ENCODE measurements around the gene MIS18A.

The MIS18A gene

DNA sequence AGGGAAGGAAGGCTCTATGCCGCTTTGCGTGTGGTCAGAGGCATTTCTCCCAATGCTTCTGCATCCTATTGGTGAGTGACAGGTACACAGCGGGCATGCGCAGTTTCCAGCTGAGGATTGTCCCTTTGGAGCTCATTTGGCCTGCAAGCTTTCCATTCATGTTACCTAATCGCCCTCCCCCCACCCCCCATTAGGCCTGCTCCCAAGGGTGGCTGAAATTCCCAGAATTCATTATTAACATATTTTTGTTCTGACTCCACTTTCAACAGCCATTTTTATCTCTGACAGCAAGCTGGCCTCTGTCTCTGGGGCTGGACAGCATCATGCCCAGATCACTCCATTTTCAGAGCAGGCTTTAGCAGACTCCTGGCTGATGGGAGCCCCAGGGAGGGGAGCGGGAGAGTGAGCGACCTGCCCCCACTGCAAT is 25.6 kb downstream of the MIS18A start:
- H3K27ac ChIP-seq (ENCODE audit: low read depth, low read length): no peak overlapping the region

DNA sequence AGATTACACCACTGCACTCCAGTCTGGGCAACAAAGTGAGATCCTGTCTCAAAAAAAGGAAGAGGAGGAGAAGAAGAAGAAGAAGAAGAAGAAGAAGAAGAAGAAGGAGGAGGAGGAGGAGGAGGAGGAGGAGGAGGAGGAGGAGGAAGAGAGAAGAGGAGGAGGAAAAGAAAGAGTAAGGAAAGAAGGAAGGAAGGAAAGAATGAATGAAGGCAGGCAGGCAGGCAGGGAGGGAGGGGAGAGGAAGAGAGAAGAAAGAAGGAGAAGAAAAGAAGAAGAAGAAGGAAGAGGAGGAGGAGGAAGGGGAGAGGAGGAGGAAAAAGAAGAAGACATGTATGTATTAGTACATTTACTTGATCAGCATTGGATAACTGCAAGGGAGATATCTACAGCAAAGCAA is 26.7 kb downstream of the MIS18A start:
- Histone ChIP-seq H3K27me3 (ENCODE audit: control insufficient read depth, insufficient read depth, low read length) (no peaks in the 10 kb centered on the region), H3K9ac (ENCODE audit: low read length) (no peak overlapping the region), H3K4me1 (ENCODE audit: control insufficient read depth, insufficient read depth, low read length) (no peaks in the 10 kb centered on the region), H3K36me3 (ENCODE audit: control insufficient read depth, insufficient read depth, low read length) (no peaks in the 10 kb centered on the region), H3K27ac (ENCODE audit: low read depth, low read length) (no peak overlapping the region), H3K4me3 (ENCODE audit: low read depth, low read length) (no peak overlapping the region), H3K9me3 (ENCODE audit: control insufficient read depth, insufficient read depth, low read depth, low read length) (no peaks in the 10 kb centered on the region)

More for the DNA sequence above, 25.6 kb downstream of the MIS18A start:
- no peak overlapping the region for H3K4me3 ChIP-seq (ENCODE audit: low read depth, low read length)
- H3K4me1 ChIP-seq (ENCODE audit: control insufficient read depth, insufficient read depth, low read length): peaks cover 4% of the 10 kb centered on the region; the same call in 1 of the 2 replicates
- H3K27me3 ChIP-seq (ENCODE audit: control insufficient read depth, insufficient read depth, low read length): no peaks in the 10 kb centered on the region
- H3K9me3 ChIP-seq (ENCODE audit: control insufficient read depth, insufficient read depth, low read depth, low read length): no peaks in the 10 kb centered on the region
- no peaks in the 10 kb centered on the region for H3K36me3 ChIP-seq (ENCODE audit: control insufficient read depth, insufficient read depth, low read length)
- no peak overlapping the region for H3K9ac ChIP-seq (ENCODE audit: low read length)

DNA sequence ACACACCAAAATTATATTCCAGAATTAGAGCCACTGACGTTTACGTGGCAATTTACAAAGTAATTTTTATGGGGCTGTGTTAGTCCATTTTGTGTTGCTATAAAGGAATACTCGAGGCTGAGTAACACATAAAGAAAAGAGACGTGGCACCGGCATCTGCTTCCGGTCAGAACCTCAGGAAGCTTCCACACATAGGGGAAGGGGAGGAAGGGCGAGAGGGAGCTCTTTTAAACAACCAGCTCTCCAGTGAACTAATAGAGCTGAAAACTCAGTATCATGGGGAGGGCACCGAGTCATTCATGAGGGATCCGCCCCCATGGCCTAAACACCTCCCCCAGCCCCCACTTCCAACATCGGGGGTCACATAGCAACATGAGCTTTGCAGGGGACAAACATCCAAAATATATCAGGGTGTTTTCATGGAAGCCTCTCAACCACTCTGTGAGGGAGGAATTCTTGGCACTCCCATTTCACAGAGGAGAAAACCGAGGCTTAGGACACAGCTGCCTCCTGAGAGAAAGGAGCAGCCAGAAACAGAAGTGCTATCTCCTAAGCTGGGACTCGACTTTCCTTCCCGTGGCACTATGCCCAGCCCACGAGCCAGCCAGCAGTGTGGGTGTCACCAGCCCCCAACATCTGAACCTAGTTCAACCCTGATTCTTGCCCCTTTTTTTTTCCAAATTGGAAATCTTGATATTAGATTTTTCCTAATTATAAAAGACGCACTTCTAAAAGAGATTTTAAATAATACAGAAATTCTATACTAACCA is 29.2 kb downstream of the MIS18A start:
- Histone ChIP-seq H3K27me3 (ENCODE audit: control insufficient read depth, insufficient read depth, low read length) (no peaks in the 10 kb centered on the region), H3K36me3 (ENCODE audit: control insufficient read depth, insufficient read depth, low read length) (no peaks in the 10 kb centered on the region), H3K9me3 (ENCODE audit: control insufficient read depth, insufficient read depth, low read depth, low read length) (no peaks in the 10 kb centered on the region), H3K4me3 (ENCODE audit: low read depth, low read length) (no peak overlapping the region), H3K9ac (ENCODE audit: low read length) (no peak overlapping the region), H3K4me1 (ENCODE audit: control insufficient read depth, insufficient read depth, low read length) (no peaks in the 10 kb centered on the region), H3K27ac (ENCODE audit: low read depth, low read length) (no peak overlapping the region)

- Histone ChIP-seq H3K27ac (ENCODE audit: low read depth, low read length) (no peak overlapping the region), H3K27me3 (ENCODE audit: control insufficient read depth, insufficient read depth, low read length) (no peaks in the 10 kb centered on the region)
Measured at GRCh38 chr21:32248571-32249461, 30.0 kb downstream of the MIS18A start.

GRCh38 chr21:32246571-32247140 is 32.2 kb downstream of the MIS18A start:
- no peaks in the 10 kb centered on the region for H3K4me1 ChIP-seq (ENCODE audit: control insufficient read depth, insufficient read depth, low read length)
- H3K27ac ChIP-seq (ENCODE audit: low read depth, low read length): no peak overlapping the region
- no peak overlapping the region for H3K9ac ChIP-seq (ENCODE audit: low read length)
- H3K9me3 ChIP-seq (ENCODE audit: control insufficient read depth, insufficient read depth, low read depth, low read length): no peaks in the 10 kb centered on the region
- H3K4me3 ChIP-seq (ENCODE audit: low read depth, low read length): no peak overlapping the region
- no peaks in the 10 kb centered on the region for H3K36me3 ChIP-seq (ENCODE audit: control insufficient read depth, insufficient read depth, low read length)
- H3K27me3 ChIP-seq (ENCODE audit: control insufficient read depth, insufficient read depth, low read length): no peaks in the 10 kb centered on the region

More at GRCh38 chr21:32248571-32249461, 30.0 kb downstream of the MIS18A start:
- Histone ChIP-seq H3K9me3 (ENCODE audit: control insufficient read depth, insufficient read depth, low read depth, low read length) (no peaks in the 10 kb centered on the region), H3K9ac (ENCODE audit: low read length) (no peak overlapping the region), H3K36me3 (ENCODE audit: control insufficient read depth, insufficient read depth, low read length) (no peaks in the 10 kb centered on the region), H3K4me3 (ENCODE audit: low read depth, low read length) (no peak overlapping the region), H3K4me1 (ENCODE audit: control insufficient read depth, insufficient read depth, low read length) (no peaks in the 10 kb centered on the region)

GRCh38 chr21:32245971-32246370 is 32.9 kb downstream of the MIS18A start:
- Histone ChIP-seq H3K27ac (ENCODE audit: low read depth, low read length) (no peak overlapping the region), H3K9ac (ENCODE audit: low read length) (no peak overlapping the region), H3K36me3 (ENCODE audit: control insufficient read depth, insufficient read depth, low read length) (no peaks in the 10 kb centered on the region), H3K9me3 (ENCODE audit: control insufficient read depth, insufficient read depth, low read depth, low read length) (no peaks in the 10 kb centered on the region), H3K4me3 (ENCODE audit: low read depth, low read length) (no peak overlapping the region), H3K4me1 (ENCODE audit: control insufficient read depth, insufficient read depth, low read length) (no peaks in the 10 kb centered on the region), H3K27me3 (ENCODE audit: control insufficient read depth, insufficient read depth, low read length) (no peaks in the 10 kb centered on the region)

GRCh38 chr21:32240851-32241687 is 37.8 kb downstream of the MIS18A start:
- H3K9ac ChIP-seq (ENCODE audit: low read length): no peak overlapping the region
- H3K4me3 ChIP-seq (ENCODE audit: low read depth, low read length): no peak overlapping the region
- no peaks in the 10 kb centered on the region for H3K4me1 ChIP-seq (ENCODE audit: control insufficient read depth, insufficient read depth, low read length)
- peaks cover 11% of the 10 kb centered on the region for H3K9me3 ChIP-seq (ENCODE audit: control insufficient read depth, insufficient read depth, low read depth, low read length)
- H3K27ac ChIP-seq (ENCODE audit: low read depth, low read length): no peak overlapping the region
- H3K27me3 ChIP-seq (ENCODE audit: control insufficient read depth, insufficient read depth, low read length): no peaks in the 10 kb centered on the region
- H3K36me3 ChIP-seq (ENCODE audit: control insufficient read depth, insufficient read depth, low read length): no peaks in the 10 kb centered on the region

DNA sequence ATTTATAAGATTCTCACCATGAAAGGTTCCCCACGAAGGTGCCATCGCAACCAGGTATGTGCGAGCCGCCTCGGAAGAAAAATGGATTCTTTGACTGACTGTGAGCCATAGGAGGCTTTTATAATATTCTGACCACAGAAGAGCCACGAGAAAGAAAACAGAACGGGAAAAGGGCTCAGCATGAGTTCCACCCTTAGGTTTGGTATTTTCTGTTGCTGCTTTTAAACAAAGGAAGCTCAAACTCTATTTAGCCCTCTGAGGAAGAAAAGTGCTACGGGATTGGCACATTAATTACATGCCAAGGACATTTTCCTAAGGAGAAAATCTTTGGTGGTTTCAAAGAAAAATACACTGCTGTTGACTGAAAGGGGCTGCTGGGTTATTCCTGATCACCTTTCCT is 39.3 kb downstream of the MIS18A start:
- no peaks in the 10 kb centered on the region for H3K36me3 ChIP-seq (ENCODE audit: control insufficient read depth, insufficient read depth, low read length)
- H3K27me3 ChIP-seq (ENCODE audit: control insufficient read depth, insufficient read depth, low read length): no peaks in the 10 kb centered on the region
- peaks cover 11% of the 10 kb centered on the region for H3K9me3 ChIP-seq (ENCODE audit: control insufficient read depth, insufficient read depth, low read depth, low read length)
- H3K4me1 ChIP-seq (ENCODE audit: control insufficient read depth, insufficient read depth, low read length): no peaks in the 10 kb centered on the region
- H3K9ac ChIP-seq (ENCODE audit: low read length): no peak overlapping the region
- H3K4me3 ChIP-seq (ENCODE audit: low read depth, low read length): no peak overlapping the region
- no peak overlapping the region for H3K27ac ChIP-seq (ENCODE audit: low read depth, low read length)

GRCh38 chr21:32238063-32238462 is 40.8 kb downstream of the MIS18A start:
- H3K27me3 ChIP-seq (ENCODE audit: control insufficient read depth, insufficient read depth, low read length): no peaks in the 10 kb centered on the region
- peaks cover 4% of the 10 kb centered on the region; the same call in 1 of the 2 replicates for H3K4me1 ChIP-seq (ENCODE audit: control insufficient read depth, insufficient read depth, low read length)
- H3K27ac ChIP-seq (ENCODE audit: low read depth, low read length): no peak overlapping the region
- H3K36me3 ChIP-seq (ENCODE audit: control insufficient read depth, insufficient read depth, low read length): no peaks in the 10 kb centered on the region
- H3K4me3 ChIP-seq (ENCODE audit: low read depth, low read length): no peak overlapping the region
- peaks cover 11% of the 10 kb centered on the region for H3K9me3 ChIP-seq (ENCODE audit: control insufficient read depth, insufficient read depth, low read depth, low read length)
- H3K9ac ChIP-seq (ENCODE audit: low read length): no peak overlapping the region

- no peak overlapping the region for H3K27ac ChIP-seq (ENCODE audit: low read depth, low read length)
- H3K9ac ChIP-seq (ENCODE audit: low read length): no peak overlapping the region
Measured at GRCh38 chr21:32237021-32237420, 41.8 kb downstream of the MIS18A start.

More at GRCh38 chr21:32237021-32237420, 41.8 kb downstream of the MIS18A start:
- Histone ChIP-seq H3K4me3 (ENCODE audit: low read depth, low read length) (no peak overlapping the region), H3K4me1 (ENCODE audit: control insufficient read depth, insufficient read depth, low read length) (peaks cover 4% of the 10 kb centered on the region; the same call in 1 of the 2 replicates), H3K36me3 (ENCODE audit: control insufficient read depth, insufficient read depth, low read length) (no peaks in the 10 kb centered on the region), H3K27me3 (ENCODE audit: control insufficient read depth, insufficient read depth, low read length) (no peaks in the 10 kb centered on the region), H3K9me3 (ENCODE audit: control insufficient read depth, insufficient read depth, low read depth, low read length) (peaks cover 11% of the 10 kb centered on the region)
